NCI-H187 (cell line): ENCODE measurements around the gene ACOX2.
"Not testable (repeated sequence)": the region's sequence is repeated elsewhere in the genome, so short reads cannot be mapped to it uniquely, and the experiment has no call there.

Experiments used
- DNase-seq, 2 experiments: peaks; one replicate each; lab custom pipeline; 2025; lab: John Stamatoyannopoulos, UW

Gene ACOX2

GRCh38 chr3:58534592-58535494 is 2.1 kb downstream of the ACOX2 start:
- DNase-seq, result no peak

- DNase-seq, result peak in 1 of 2 experiments; percentile 14
These were observed 4.2 kb downstream of the ACOX2 start for GRCh38 chr3:58532794-58533220.

- DNase-seq, result no peak
These were observed 5.0 kb downstream of the ACOX2 start for GRCh38 chr3:58531956-58532355.

- no peak for DNase-seq
These were observed 5.4 kb downstream of the ACOX2 start for GRCh38 chr3:58531555-58531954.

- DNase-seq, result no peak
These were observed 6.6 kb downstream of the ACOX2 start for GRCh38 chr3:58530354-58530865.

- DNase-seq, result no peak
These were observed 7.3 kb downstream of the ACOX2 start for GRCh38 chr3:58529516-58530353.

- no peak for DNase-seq
These were observed 8.4 kb downstream of the ACOX2 start for GRCh38 chr3:58528629-58529028.

GRCh38 chr3:58527440-58527839 is 9.6 kb downstream of the ACOX2 start:
- not testable (repeated sequence) for DNase-seq

GRCh38 chr3:58526515-58526957 is 10.5 kb downstream of the ACOX2 start:
- no peak for DNase-seq

GRCh38 chr3:58524326-58524888 is 12.6 kb downstream of the ACOX2 start:
- DNase-seq, result no peak

GRCh38 chr3:58522759-58523425 is 14.1 kb downstream of the ACOX2 start:
- no peak for DNase-seq

- no peak for DNase-seq
These were observed 14.9 kb downstream of the ACOX2 start for GRCh38 chr3:58521917-58522631.

- DNase-seq, result no peak
These were observed 15.7 kb downstream of the ACOX2 start for GRCh38 chr3:58521336-58521670.

GRCh38 chr3:58520403-58521335 is 16.3 kb downstream of the ACOX2 start:
- no peak for DNase-seq

- no peak for DNase-seq
These were observed 17.2 kb downstream of the ACOX2 start for GRCh38 chr3:58519668-58520402.

- no peak for DNase-seq
These were observed 18.6 kb downstream of the ACOX2 start for GRCh38 chr3:58518291-58518789.

- no peak for DNase-seq
These were observed 22.6 kb downstream of the ACOX2 start for GRCh38 chr3:58514405-58514804.

- no peak for DNase-seq
These were observed 28.6 kb downstream of the ACOX2 start for GRCh38 chr3:58508437-58508836.
